AG09309 (cell line): ENCODE results near the gene TRIM17.
"Not testable (repeated sequence)": the region's sequence is repeated elsewhere in the genome, so short reads cannot be mapped to it uniquely, and the experiment has no call there.

Source experiments
- DNase-seq: peaks from one replicate; pipeline ENCODE4 v3.0.0-alpha.2; 2010; ENCODE audit warnings: low read depth
- H3K4me3 ChIP-seq: 2 replicates; pipeline ENCODE4 v1.5.1; 2011; ENCODE audit warnings: mild to moderate bottlenecking, low read depth, low read length, moderate library complexity; ENCODE audit not compliant: control insufficient read depth
- TF ChIP-seq, protein P1 (sequence below): IDR thresholded peaks from 2 replicates; pipeline ENCODE4 v1.5.1; 2011; ENCODE audit warnings: mild to moderate bottlenecking, low read depth, low read length, inconsistent platforms; ENCODE audit not compliant: insufficient read depth, control insufficient read depth; ENCODE audit errors: missing control alignments

The TRIM17 gene

DNA sequence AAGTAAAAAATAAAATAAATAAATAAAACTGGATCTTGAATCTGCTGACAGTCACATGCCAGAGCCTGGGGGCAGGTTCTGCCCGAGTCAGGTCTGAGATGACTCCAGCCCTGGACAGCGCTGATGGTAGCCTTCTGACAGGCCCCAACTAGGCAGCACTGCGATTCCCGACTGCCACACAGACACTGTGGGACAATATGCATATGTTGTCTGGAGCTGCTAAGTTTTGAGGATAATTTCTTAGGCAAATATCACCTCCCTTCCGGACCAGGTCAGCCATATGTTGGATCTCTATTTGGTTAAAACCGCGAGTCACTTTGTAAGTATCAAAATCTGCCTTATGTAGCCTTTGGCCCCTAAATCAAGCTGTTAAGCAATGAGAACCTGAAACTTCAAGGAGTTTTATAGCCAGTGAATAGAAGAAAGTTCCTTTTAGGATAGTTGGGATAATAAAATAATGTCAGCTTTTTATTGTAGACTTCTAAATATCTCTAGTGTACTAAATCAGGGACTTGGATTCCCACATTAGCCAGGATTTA, 20.8 kb upstream of the TRIM17 start:
- DNase-seq, result no peak
- no peak overlapping the region for H3K4me3 ChIP-seq
- TF ChIP-seq, protein P1, sequence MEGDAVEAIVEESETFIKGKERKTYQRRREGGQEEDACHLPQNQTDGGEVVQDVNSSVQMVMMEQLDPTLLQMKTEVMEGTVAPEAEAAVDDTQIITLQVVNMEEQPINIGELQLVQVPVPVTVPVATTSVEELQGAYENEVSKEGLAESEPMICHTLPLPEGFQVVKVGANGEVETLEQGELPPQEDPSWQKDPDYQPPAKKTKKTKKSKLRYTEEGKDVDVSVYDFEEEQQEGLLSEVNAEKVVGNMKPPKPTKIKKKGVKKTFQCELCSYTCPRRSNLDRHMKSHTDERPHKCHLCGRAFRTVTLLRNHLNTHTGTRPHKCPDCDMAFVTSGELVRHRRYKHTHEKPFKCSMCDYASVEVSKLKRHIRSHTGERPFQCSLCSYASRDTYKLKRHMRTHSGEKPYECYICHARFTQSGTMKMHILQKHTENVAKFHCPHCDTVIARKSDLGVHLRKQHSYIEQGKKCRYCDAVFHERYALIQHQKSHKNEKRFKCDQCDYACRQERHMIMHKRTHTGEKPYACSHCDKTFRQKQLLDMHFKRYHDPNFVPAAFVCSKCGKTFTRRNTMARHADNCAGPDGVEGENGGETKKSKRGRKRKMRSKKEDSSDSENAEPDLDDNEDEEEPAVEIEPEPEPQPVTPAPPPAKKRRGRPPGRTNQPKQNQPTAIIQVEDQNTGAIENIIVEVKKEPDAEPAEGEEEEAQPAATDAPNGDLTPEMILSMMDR, result no peak

DNA sequence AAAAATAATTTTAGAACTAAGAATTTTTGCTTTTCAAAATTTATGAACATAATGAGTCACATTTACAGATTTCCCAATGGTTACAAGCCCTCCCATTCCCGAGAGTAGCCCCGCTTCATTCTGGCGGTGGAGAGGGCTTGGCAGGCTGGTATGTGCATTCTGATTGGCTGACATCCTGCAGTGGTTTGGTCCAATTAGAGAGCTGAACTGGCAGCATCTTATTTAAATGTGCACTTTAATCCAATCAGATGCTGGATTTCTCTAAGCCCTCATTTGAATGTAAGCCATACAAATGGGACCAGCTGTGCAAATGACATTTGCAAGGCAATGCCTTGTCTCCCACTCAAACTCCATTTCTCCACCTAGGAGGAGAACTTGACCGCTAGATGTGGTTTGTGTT, 18.0 kb upstream of the TRIM17 start:
- TF ChIP-seq, protein P1, result no peak

DNA sequence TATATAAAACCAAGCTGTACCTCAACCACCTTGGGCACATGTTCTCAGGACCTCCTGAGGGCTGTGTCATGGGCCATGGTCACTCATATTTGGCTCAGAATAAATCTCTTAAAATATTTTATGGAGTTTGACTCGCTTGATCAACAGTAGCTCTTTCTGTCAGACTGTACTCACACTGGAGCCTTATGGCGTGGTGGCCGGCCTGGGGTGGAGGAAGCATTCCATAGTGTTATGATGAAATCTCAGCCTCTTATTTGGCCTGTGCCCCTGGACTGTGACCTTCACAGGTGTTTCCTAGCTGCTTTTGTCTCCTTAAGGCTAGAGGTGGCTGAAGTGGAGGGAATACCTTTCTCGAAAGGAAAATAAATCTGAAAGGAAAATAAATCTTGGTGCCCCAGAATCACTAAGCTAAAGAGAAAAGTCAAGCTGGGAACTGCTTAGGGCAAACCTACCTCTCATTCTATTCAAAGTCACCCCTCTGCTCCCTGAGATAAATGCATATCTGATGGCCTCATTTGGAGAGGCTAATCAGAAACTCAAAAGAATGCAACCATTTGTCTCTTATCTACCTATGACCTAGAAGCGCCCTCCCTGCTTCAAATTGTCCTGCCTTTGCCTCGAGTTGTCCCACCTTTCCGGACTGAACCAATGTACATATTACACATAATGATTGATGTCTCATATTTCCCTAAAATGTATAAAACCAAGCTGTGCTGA, 16.8 kb upstream of the TRIM17 start:
- H3K4me3 ChIP-seq, result not testable (repeated sequence)

More for the DNA sequence above, 18.0 kb upstream of the TRIM17 start:
- DNase-seq, result no peak
- H3K4me3 ChIP-seq, result no peak overlapping the region

DNA sequence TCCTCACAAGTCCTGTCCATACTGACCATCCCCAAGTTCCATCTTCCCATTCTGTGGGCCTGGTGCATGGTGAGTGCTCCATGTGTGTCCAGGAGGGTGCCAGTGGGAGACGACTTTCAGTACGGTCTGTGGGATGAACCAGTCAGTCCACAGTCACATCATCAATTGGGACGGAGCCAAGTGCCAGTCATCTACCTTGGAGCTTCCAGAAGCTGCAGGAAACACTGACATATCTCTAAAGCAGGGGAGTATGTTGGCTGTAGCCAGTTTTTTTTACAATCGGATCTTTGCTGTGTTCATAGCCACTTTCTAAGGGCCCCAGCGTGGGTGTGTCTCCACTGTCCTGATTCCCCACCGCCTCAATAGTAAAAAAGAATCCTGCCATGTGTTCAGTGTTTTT, 13.6 kb upstream of the TRIM17 start:
- DNase-seq, result no peak
- TF ChIP-seq, protein P1, result no peak

More for the DNA sequence above, 16.8 kb upstream of the TRIM17 start:
- not testable (repeated sequence) for DNase-seq

DNA sequence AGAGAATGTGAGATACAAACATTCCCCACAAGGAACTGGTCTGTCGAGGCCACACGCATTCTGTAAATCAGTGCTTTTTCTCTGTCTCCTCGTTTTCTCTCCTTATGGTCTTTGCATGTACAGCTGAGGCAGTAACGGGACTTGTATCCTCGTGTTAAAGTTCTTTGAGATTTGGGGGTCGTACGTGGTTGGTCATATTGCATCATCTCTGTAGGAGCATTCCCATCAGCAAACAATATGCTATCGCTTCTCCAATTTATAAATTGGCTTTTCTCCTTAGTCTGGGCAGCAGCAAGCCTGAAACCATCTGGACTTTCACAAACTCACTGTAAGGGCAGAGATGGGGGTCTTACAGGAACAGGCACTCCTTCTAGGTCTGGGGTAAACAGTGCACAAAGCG, 13.0 kb upstream of the TRIM17 start:
- TF ChIP-seq, protein P1, result no peak
- no peak overlapping the region for H3K4me3 ChIP-seq
- no peak for DNase-seq

More for the DNA sequence above, 13.6 kb upstream of the TRIM17 start:
- no peak overlapping the region for H3K4me3 ChIP-seq

DNA sequence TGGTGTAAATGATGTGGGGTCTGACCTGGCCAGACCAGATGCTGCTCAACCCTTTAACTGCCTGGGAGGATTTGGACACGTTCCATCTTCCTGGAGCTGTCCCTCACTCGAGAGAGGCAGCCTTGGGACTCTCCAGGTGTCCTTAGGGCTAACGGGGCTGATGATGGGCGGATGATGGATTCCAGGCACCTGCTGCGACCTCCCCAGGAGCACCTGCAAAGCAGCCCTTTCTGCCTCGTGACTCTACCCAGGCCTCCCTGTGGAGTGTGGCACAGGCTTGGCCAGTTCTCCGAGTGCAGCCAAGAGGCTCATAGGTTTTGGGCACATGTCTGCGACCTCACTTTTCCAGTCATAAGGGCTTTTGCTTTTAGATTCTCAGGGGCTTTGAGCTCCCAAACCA, 12.3 kb upstream of the TRIM17 start:
- no peak for DNase-seq
- TF ChIP-seq, protein P1, result no peak
- H3K4me3 ChIP-seq, result no peak overlapping the region

DNA sequence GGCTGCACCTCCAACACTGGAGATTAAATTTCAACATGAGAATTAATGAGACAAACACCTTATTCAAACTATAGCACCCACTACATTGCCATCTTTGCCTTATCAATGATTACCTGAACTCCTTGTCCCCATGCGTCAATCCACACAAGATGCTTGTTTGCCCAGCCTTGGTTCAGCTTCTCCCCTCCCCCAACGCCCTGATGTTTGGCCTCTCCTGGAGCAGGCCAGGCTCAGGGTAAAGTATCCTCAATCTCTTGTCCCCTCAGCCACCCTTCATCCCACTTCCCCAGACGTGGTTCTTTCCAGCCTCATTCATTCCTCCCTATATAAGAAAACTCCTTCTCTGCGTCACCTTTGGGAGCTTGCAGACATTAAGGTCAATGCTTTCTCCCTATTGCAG, 11.8 kb upstream of the TRIM17 start:
- H3K4me3 ChIP-seq, result no peak overlapping the region
- TF ChIP-seq, protein P1, result no peak

More for the DNA sequence above, 11.8 kb upstream of the TRIM17 start:
- no peak for DNase-seq
